ENCODE results near the gene S100A13. TPM values are rescaled to one million over a fixed set of nuclear protein-coding genes. Genes with fewer than 3 reads are reported as not detected.

S100A13 gene
- total and polyA plus RNA-seq, 2 donors (not counting 1 experiment from before 2014, with no cell fraction given): 172 to 399 TPM

GRCh38 chr1:153629343-153629665, 2.0 kb upstream of the S100A13 start:
- no peak overlapping the region for H3K9ac ChIP-seq (ENCODE audit: insufficient read depth, low read length)
- H3K4me1 ChIP-seq (ENCODE audit: control insufficient read depth, extremely low read depth, insufficient read depth, low read length): peaks cover 9% of the 10 kb centered on the region
- H3K4me3 ChIP-seq (replicated peaks in 1 of 4; ENCODE audit: control extremely low read depth in 1 of 4, insufficient read depth in 1 of 4, low read depth in 3 of 4, low read length in 4 of 4): no peak overlapping the region
- DNase-seq (ENCODE audit: low read depth in 2 of 2): no peak
- H3K4me2 ChIP-seq (ENCODE audit: extremely low read depth, insufficient read depth, low read length): no peak overlapping the region
- peaks cover 16% of the 10 kb centered on the region for H3K79me2 ChIP-seq (ENCODE audit: control insufficient read depth, insufficient read depth, low read length)
- H3K9me3 ChIP-seq (ENCODE audit: control insufficient read depth, insufficient read depth, low read depth, low read length): no peaks in the 10 kb centered on the region
- TF ChIP-seq CTCF (conservative IDR thresholded peaks at IDR 0.05 in 1 of 2, IDR thresholded peaks at IDR 0.05 in 1 of 2; ENCODE audit: low read depth in 1 of 2, low read length in 2 of 2) (no peak), EZH2 (IDR thresholded peaks at IDR 0.05; ENCODE audit: low read length, missing control alignments) (no peak)
- H3K27me3 ChIP-seq (ENCODE audit: control insufficient read depth, insufficient read depth, low read length): no peaks in the 10 kb centered on the region
- no peak overlapping the region for H3K27ac ChIP-seq (ENCODE audit: insufficient read depth, low read length)
- no peaks in the 10 kb centered on the region for H4K20me1 ChIP-seq (ENCODE audit: control insufficient read depth, extremely low read depth, insufficient read depth, low read length)
- no peak overlapping the region for H2AFZ ChIP-seq (ENCODE audit: low read length)
- H3K36me3 ChIP-seq (ENCODE audit: control insufficient read depth, insufficient read depth, low read length): peaks cover 3% of the 10 kb centered on the region

GRCh38 chr1:153628638-153629342, 1.5 kb upstream of the S100A13 start:
- H3K36me3 ChIP-seq (ENCODE audit: control insufficient read depth, insufficient read depth, low read length): peaks cover 3% of the 10 kb centered on the region
- no peak overlapping the region for H3K9ac ChIP-seq (ENCODE audit: insufficient read depth, low read length)

More at GRCh38 chr1:153628638-153629342, 1.5 kb upstream of the S100A13 start:
- Histone ChIP-seq H3K4me3 (replicated peaks in 1 of 4; ENCODE audit: control extremely low read depth in 1 of 4, insufficient read depth in 1 of 4, low read depth in 3 of 4, low read length in 4 of 4) (no peak overlapping the region), H3K4me1 (ENCODE audit: control insufficient read depth, extremely low read depth, insufficient read depth, low read length) (peaks cover 9% of the 10 kb centered on the region), H3K27me3 (ENCODE audit: control insufficient read depth, insufficient read depth, low read length) (no peaks in the 10 kb centered on the region), H3K79me2 (ENCODE audit: control insufficient read depth, insufficient read depth, low read length) (peaks cover 16% of the 10 kb centered on the region), H3K4me2 (ENCODE audit: extremely low read depth, insufficient read depth, low read length) (no peak overlapping the region), H2AFZ (ENCODE audit: low read length) (no peak overlapping the region), H3K27ac (ENCODE audit: insufficient read depth, low read length) (no peak overlapping the region), H3K9me3 (ENCODE audit: control insufficient read depth, insufficient read depth, low read depth, low read length) (no peaks in the 10 kb centered on the region), H4K20me1 (ENCODE audit: control insufficient read depth, extremely low read depth, insufficient read depth, low read length) (no peaks in the 10 kb centered on the region)
- TF ChIP-seq CTCF (conservative IDR thresholded peaks at IDR 0.05 in 1 of 2, IDR thresholded peaks at IDR 0.05 in 1 of 2; ENCODE audit: low read depth in 1 of 2, low read length in 2 of 2) (no peak), EZH2 (IDR thresholded peaks at IDR 0.05; ENCODE audit: low read length, missing control alignments) (no peak)
- no peak for DNase-seq (ENCODE audit: low read depth in 2 of 2)

All from fibroblast of lung (primary cell).